ENCODE data around the gene TRIM25.

GRCh38 chr17:56890390-56890789 lies 23.5 kb downstream of the TRIM25 start:
- no peak for TF ChIP-seq CTCF (IDR thresholded peaks at IDR 0.05)
- no peak for TF ChIP-seq POLR2A (IDR thresholded peaks at IDR 0.05)
